CD14-positive monocyte (primary cell): ENCODE measurements around the gene NBAS. TPM values are rescaled to one million over a fixed set of nuclear protein-coding genes. Genes with fewer than 3 reads are reported as not detected.
"Not testable (repeated sequence)": the region's sequence is repeated elsewhere in the genome, so short reads cannot be mapped to it uniquely, and the experiment has no call there.

ENCODE experiments used
- DNase-seq, 3 donors: peaks; one replicate each; pipeline ENCODE4 v3.0.0-alpha.2; 2011 to 2022
- H2AFZ ChIP-seq: 2 replicates; pipeline ENCODE4 v1.6.0; 2012; ENCODE audit warnings: mild to moderate bottlenecking, low read depth, low read length, inconsistent platforms; ENCODE audit not compliant: insufficient read depth, poor library complexity, severe bottlenecking
- H3K27ac ChIP-seq, 2 donors: 1 replicate in 1 of 2; 2 replicates in 1 of 2; pipeline ENCODE4 v1.5.1; 2012 to 2013; ENCODE audit warnings: low read length in 2 of 2, control low read depth in 1 of 2, inconsistent platforms in 1 of 2, low read depth in 1 of 2, mild to moderate bottlenecking in 1 of 2
- H3K27me3 ChIP-seq, 2 donors: one replicate each; pipeline versions ENCODE4 v1.6.0 to v1.6.1; 2011 to 2013; ENCODE audit warnings: low read length in 2 of 2; ENCODE audit not compliant: control insufficient read depth in 2 of 2, insufficient read depth in 2 of 2
- H3K36me3 ChIP-seq, 2 donors: replicated peaks in 1 of 2; 1 replicate in 1 of 2; 2 replicates in 1 of 2; pipeline versions ENCODE4 v1.5.1 to v1.6.1; 2012 to 2013; ENCODE audit warnings: low read length in 2 of 2, control low read depth in 1 of 2, inconsistent platforms in 1 of 2, mild to moderate bottlenecking in 1 of 2; ENCODE audit not compliant: insufficient read depth in 2 of 2, control insufficient read depth in 1 of 2
- H3K4me1 ChIP-seq, 2 donors: 1 replicate in 1 of 2; 2 replicates in 1 of 2; pipeline versions ENCODE4 v1.5.1 to v1.6.1; 2012 to 2013; ENCODE audit warnings: low read length in 2 of 2, control low read depth in 1 of 2, inconsistent platforms in 1 of 2, mild to moderate bottlenecking in 1 of 2, moderate library complexity in 1 of 2; ENCODE audit not compliant: insufficient read depth in 2 of 2, control insufficient read depth in 1 of 2
- H3K4me2 ChIP-seq: replicated peaks from 2 replicates; pipeline ENCODE3; 2012; ENCODE audit warnings: low read length, moderate library complexity, mild to moderate bottlenecking; ENCODE audit not compliant: poor library complexity, severe bottlenecking; ENCODE audit errors: extremely low read depth
- H3K4me3 ChIP-seq, 3 experiments: fragments of 200-600 bp in 1 of 3; sonication (generic) in 1 of 3; replicated peaks in 1 of 3; 1 replicate in 2 of 3; 2 replicates in 1 of 3; pipeline ENCODE4 v1.5.1; 2011 to 2013; ENCODE audit warnings: low read length in 3 of 3, mild to moderate bottlenecking in 3 of 3, control low read depth in 2 of 3, low read depth in 2 of 3, inconsistent platforms in 1 of 3, moderate library complexity in 1 of 3
- H3K79me2 ChIP-seq: 2 replicates; pipeline ENCODE4 v1.6.0; 2012; ENCODE audit warnings: mild to moderate bottlenecking, control low read depth, inconsistent platforms, low read length, moderate library complexity; ENCODE audit not compliant: insufficient read depth
- H3K9ac ChIP-seq: 2 replicates; pipeline ENCODE4 v1.6.0; 2017; ENCODE audit warnings: low read length, mild to moderate bottlenecking; ENCODE audit not compliant: insufficient read depth, poor library complexity, severe bottlenecking
- H3K9me3 ChIP-seq, 2 donors: replicated peaks in 1 of 2; 1 replicate in 1 of 2; 2 replicates in 1 of 2; pipeline versions ENCODE4 v1.5.1 to v1.6.1; 2012 to 2013; ENCODE audit warnings: low read length in 2 of 2, control low read depth in 1 of 2; ENCODE audit not compliant: control insufficient read depth in 1 of 2, insufficient read depth in 1 of 2
- H4K20me1 ChIP-seq: 2 replicates; pipeline ENCODE4 v1.6.0; 2012; ENCODE audit warnings: mild to moderate bottlenecking, low read length, control low read depth, moderate library complexity; ENCODE audit not compliant: insufficient read depth
- H3K27ac Mint-ChIP-seq, 7 donors: one replicate each; pipeline ENCODE4 v1.8.0; 2020; ENCODE audit warnings: mild to moderate bottlenecking in 7 of 7, mixed read lengths in 7 of 7, moderate library complexity in 6 of 7, inconsistent platforms in 2 of 7
- H3K27me3 Mint-ChIP-seq, 3 donors: one replicate each; pipeline ENCODE4 v1.8.0; 2021 to 2022; ENCODE audit warnings: low read depth in 3 of 3, mild to moderate bottlenecking in 3 of 3, mixed read lengths in 3 of 3, moderate library complexity in 3 of 3, inconsistent platforms in 1 of 3
- H3K36me3 Mint-ChIP-seq, 2 donors: one replicate each; pipeline ENCODE4 v1.8.0; 2020; ENCODE audit warnings: mixed read lengths in 2 of 2, inconsistent platforms in 1 of 2, mild to moderate bottlenecking in 1 of 2
- H3K4me1 Mint-ChIP-seq: one replicate; pipeline ENCODE4 v1.8.0; 2020; ENCODE audit warnings: mild to moderate bottlenecking, mixed read lengths
- H3K4me3 Mint-ChIP-seq, 2 donors: one replicate each; pipeline ENCODE4 v1.8.0; 2020; ENCODE audit warnings: mild to moderate bottlenecking in 2 of 2, mixed read lengths in 2 of 2, moderate library complexity in 1 of 2
- H3K9me3 Mint-ChIP-seq, 7 donors: one replicate each; pipeline ENCODE4 v1.8.0; 2020 to 2022; ENCODE audit warnings: mixed read lengths in 7 of 7, mild to moderate bottlenecking in 6 of 7, moderate library complexity in 6 of 7, inconsistent platforms in 2 of 7
- CTCF ChIP-seq: fragments of 200-600 bp; IDR thresholded peaks from one replicate; pipeline ENCODE4 v1.8.0; 2022; ENCODE audit warnings: antibody characterized with exemption, mild to moderate bottlenecking
- WGBS: methylation state at CpG from one replicate; pipeline ENCODE4 v1.1.5; 2013; ENCODE audit warnings: missing lambda C conversion rate; ENCODE audit not compliant: insufficient coverage; 5-methylcytosine and 5-hydroxymethylcytosine counted together
- intact Hi-C, 2 donors: fragments of 100-400 bp; cut with micrococcal nuclease; formaldehyde crosslinking; loops; one replicate each; pipeline versions ENCODE4 v1.15.0 to v1.15.1; 2023
- polyA plus RNA-seq, 3 donors: library from polyadenylated mRNA; depleted of rRNA in 1 of 3; unstranded in 2 of 3; stranded (reverse) in 1 of 3; fragments of 300-500 nt in 2 of 3; fragments of >200 nt in 1 of 3; fragmentation: Illumina TruSeq in 2 of 3; gene quantifications; 1 replicate in 2 of 3; 2 replicates in 1 of 3; pipeline ENCODE4 v1.2.3, GENCODE V29; 2012 to 2021

Gene NBAS
- polyA plus RNA-seq, 3 donors: 8.9 to 10.9 (median 8.9) TPM

GRCh38 chr2:15260196-15260595 lies 300.9 kb downstream of the NBAS start:
- TF ChIP-seq CTCF: no peak
- H2AFZ ChIP-seq: no peak overlapping the region
- H3K9me3 ChIP-seq: peaks cover 18 to 22% of the 10 kb centered on the region in 2 donors
- H3K4me3 ChIP-seq: no peak overlapping the region
- WGBS: 96% methylated on average over 3 of the region's 3 CpGs
- peaks cover 0 to 12% of the 10 kb centered on the region in 2 donors for H3K36me3 ChIP-seq
- H3K4me1 ChIP-seq: no peaks in the 10 kb centered on the region
- H3K27me3 ChIP-seq: no peaks in the 10 kb centered on the region
- Mint-ChIP-seq H3K4me1 (no peaks in the 10 kb centered on the region), H3K27me3 (no peaks in the 10 kb centered on the region), H3K4me3 (no peak overlapping the region), H3K9me3 (peaks cover 12 to 22% (median 21%) of the 10 kb centered on the region in 7 donors), H3K27ac (no peak overlapping the region), H3K36me3 (peaks cover 28 to 38% of the 10 kb centered on the region in 2 donors)
- H4K20me1 ChIP-seq: no peaks in the 10 kb centered on the region
- H3K9ac ChIP-seq: no peak overlapping the region
- no peak overlapping the region for H3K27ac ChIP-seq
- intact Hi-C loops: no loop called here
- H3K4me2 ChIP-seq: no peak overlapping the region
- DNase-seq: no peak
- no peaks in the 10 kb centered on the region for H3K79me2 ChIP-seq

GRCh38 chr2:15259356-15259756 lies 301.8 kb downstream of the NBAS start:
- no peak overlapping the region for H3K27ac Mint-ChIP-seq
- no peak overlapping the region for H3K4me3 ChIP-seq
- no peaks in the 10 kb centered on the region for H3K79me2 ChIP-seq
- H3K9ac ChIP-seq: no peak overlapping the region
- no peaks in the 10 kb centered on the region for H4K20me1 ChIP-seq
- no CpG with 5 or more reads among the region's 1 CpG for WGBS
- H3K4me1 ChIP-seq: no peaks in the 10 kb centered on the region
- no peak overlapping the region for H2AFZ ChIP-seq
- no peak for TF ChIP-seq CTCF
- intact Hi-C loops: no loop called here
- peaks cover 18 to 22% of the 10 kb centered on the region in 2 donors for H3K9me3 ChIP-seq
- no peak for DNase-seq
- no peaks in the 10 kb centered on the region for H3K4me1 Mint-ChIP-seq
- H3K4me3 Mint-ChIP-seq: no peak overlapping the region
- H3K36me3 Mint-ChIP-seq: peaks cover 19 to 32% of the 10 kb centered on the region in 2 donors
- H3K27ac ChIP-seq: no peak overlapping the region
- no peaks in the 10 kb centered on the region for H3K27me3 Mint-ChIP-seq
- peaks cover 0 to 12% of the 10 kb centered on the region in 2 donors for H3K36me3 ChIP-seq
- peaks cover 12 to 22% (median 21%) of the 10 kb centered on the region in 7 donors for H3K9me3 Mint-ChIP-seq
- H3K27me3 ChIP-seq: no peaks in the 10 kb centered on the region
- H3K4me2 ChIP-seq: no peak overlapping the region

- peaks cover 17 to 27% of the 10 kb centered on the region in 2 donors for H3K36me3 Mint-ChIP-seq
- H3K27me3 ChIP-seq, H3K4me3 Mint-ChIP-seq, H2AFZ ChIP-seq, H3K4me2 ChIP-seq, H3K4me3 ChIP-seq, intact Hi-C loops, H3K79me2 ChIP-seq, H3K27ac Mint-ChIP-seq, H3K4me1 ChIP-seq, DNase-seq, H3K27ac ChIP-seq, H3K9ac ChIP-seq, H3K27me3 Mint-ChIP-seq, H4K20me1 ChIP-seq, H3K4me1 Mint-ChIP-seq: not testable (repeated sequence)
- peaks cover 18 to 22% of the 10 kb centered on the region in 2 donors for H3K9me3 ChIP-seq
- peaks cover 12 to 22% (median 21%) of the 10 kb centered on the region in 7 donors for H3K9me3 Mint-ChIP-seq
- 94% methylated on average over 5 of the region's 7 CpGs for WGBS
- peaks cover 0 to 12% of the 10 kb centered on the region in 2 donors for H3K36me3 ChIP-seq
Measured at GRCh38 chr2:15258385-15258784, 302.7 kb downstream of the NBAS start.
